Anterior cingulate cortex (tissue), 58 donors: Measurements from ENCODE around the gene INTS11.
A peak's percentile ranks its signal among the peaks of the same experiment; 100 is the strongest.

Experiments
- DNase-seq, 58 donors: peaks; one replicate each; lab custom pipeline; 2025; lab: John Stamatoyannopoulos, UW

INTS11 gene

GRCh38 chr1:1291548-1292441 is 32.7 kb downstream of the INTS11 start:
- peak in 16 of 58 donors; percentile 11 to 54 (median 34) for DNase-seq

- peak in 1 of 58 donors; percentile 30 for DNase-seq
Measured at GRCh38 chr1:1291023-1291528, 33.4 kb downstream of the INTS11 start.

- peak in 8 of 58 donors; percentile 9 to 52 (median 32) for DNase-seq
Measured at GRCh38 chr1:1290238-1290731, 34.2 kb downstream of the INTS11 start.

GRCh38 chr1:1287288-1288110 is 37.0 kb downstream of the INTS11 start:
- no peak for DNase-seq

GRCh38 chr1:1286313-1287261 is 37.9 kb downstream of the INTS11 start:
- DNase-seq: no peak

GRCh38 chr1:1285611-1286311 is 38.7 kb downstream of the INTS11 start:
- no peak for DNase-seq

- DNase-seq: no peak
Measured at GRCh38 chr1:1285102-1285571, 39.3 kb downstream of the INTS11 start.

GRCh38 chr1:1284221-1285101 is 40.0 kb downstream of the INTS11 start:
- DNase-seq: no peak

GRCh38 chr1:1283821-1284220 is 40.6 kb downstream of the INTS11 start:
- DNase-seq: no peak

- DNase-seq: no peak
Measured at GRCh38 chr1:1282998-1283397, 41.5 kb downstream of the INTS11 start.

GRCh38 chr1:1281533-1282321 is 42.7 kb downstream of the INTS11 start:
- DNase-seq: peak in 1 of 58 donors; percentile 15

GRCh38 chr1:1280782-1281481 is 43.5 kb downstream of the INTS11 start:
- no peak for DNase-seq

GRCh38 chr1:1279028-1279427 is 45.4 kb downstream of the INTS11 start:
- no peak for DNase-seq

GRCh38 chr1:1278620-1279019 is 45.8 kb downstream of the INTS11 start:
- DNase-seq: no peak

- DNase-seq: no peak
Measured at GRCh38 chr1:1275836-1276235, 48.6 kb downstream of the INTS11 start.

- no peak for DNase-seq
Measured at GRCh38 chr1:1274931-1275431, 49.5 kb downstream of the INTS11 start.
